ENCODE results near the gene PACRG.

GRCh38 chr6:163226836-163227485 lies 499.2 kb downstream of the PACRG start:
- TF ChIP-seq CTCF (IDR thresholded peaks at IDR 0.05), result no peak
- TF ChIP-seq POLR2AphosphoS5 (IDR thresholded peaks at IDR 0.05), result no peak

Measured in stomach (tissue), 4 donors.